NCI-H1048 (cell line): ENCODE measurements around the gene HIVEP3.

ENCODE experiments used
- DNase-seq: peaks from one replicate; lab custom pipeline; 2025; lab: John Stamatoyannopoulos, UW

HIVEP3 gene

GRCh38 chr1:41650028-41650880, 268.5 kb downstream of the HIVEP3 start:
- no peak for DNase-seq

DNA sequence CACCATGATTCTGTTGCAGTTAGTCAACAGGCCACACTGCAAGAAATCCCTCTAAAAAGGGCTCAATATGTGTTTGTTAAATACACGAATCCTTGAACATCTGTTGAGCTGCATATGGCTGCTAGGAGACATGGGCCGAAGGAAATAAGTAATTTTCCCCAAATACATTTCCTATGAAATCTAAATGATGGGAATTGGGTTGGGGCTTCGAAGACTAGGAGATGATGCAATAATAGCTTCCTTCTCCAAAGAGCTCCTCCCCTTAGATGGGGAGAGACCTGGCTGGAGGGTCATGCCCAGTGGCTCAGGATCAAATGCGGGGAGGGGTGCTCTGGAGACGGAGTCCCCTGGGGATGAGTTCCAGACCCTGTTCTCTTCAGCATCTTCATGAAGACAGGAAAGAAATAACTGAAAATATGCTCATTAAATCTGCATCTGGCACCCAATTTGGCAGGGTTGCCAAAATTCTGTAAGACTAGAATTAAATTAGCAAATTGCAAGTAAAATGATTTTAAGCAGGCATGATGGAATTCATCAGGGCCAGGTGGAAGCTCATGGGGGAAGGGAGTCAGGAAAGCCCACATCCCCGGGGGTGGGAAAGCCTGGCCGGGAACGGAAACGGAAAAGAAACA, 269.2 kb downstream of the HIVEP3 start:
- DNase-seq, result no peak

DNA sequence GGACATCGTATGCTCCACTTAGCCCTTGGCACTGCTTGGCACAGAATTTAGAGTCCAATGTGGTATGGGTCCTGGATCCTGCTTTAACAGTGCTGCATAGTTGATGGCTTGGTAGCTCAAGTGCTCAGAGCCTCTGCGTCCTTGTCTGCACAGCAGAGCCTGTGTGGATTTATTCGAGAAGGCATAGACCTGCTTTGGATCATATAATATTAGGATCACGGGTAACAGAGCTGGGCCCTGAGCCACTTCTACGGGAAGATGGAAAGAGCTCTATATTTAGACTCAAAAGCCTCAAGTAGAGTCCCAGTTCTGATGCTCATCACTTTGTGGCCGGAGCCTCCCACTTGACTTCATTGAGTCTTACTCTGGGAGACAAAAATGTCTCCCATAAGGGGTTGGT, 269.9 kb downstream of the HIVEP3 start:
- DNase-seq, result no peak

DNA sequence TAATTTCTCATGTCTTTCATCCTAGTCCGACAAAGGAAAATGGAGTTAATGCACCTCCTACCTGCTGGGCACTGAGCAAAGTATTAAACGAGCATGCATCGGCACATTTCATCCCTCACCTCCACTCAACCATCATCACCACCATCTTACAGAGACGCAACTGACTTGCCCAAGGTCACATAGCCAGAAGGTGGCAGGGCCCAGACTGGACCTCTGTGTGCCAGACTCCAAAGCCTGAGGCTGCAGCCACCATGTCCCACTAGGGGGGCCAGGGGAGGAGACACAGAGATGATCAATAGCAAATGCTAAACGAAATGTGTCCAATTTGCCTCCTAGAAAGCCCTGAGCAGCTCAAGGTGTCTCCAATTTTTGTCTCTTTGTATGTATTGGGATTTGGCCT, 270.5 kb downstream of the HIVEP3 start:
- DNase-seq, result no peak

DNA sequence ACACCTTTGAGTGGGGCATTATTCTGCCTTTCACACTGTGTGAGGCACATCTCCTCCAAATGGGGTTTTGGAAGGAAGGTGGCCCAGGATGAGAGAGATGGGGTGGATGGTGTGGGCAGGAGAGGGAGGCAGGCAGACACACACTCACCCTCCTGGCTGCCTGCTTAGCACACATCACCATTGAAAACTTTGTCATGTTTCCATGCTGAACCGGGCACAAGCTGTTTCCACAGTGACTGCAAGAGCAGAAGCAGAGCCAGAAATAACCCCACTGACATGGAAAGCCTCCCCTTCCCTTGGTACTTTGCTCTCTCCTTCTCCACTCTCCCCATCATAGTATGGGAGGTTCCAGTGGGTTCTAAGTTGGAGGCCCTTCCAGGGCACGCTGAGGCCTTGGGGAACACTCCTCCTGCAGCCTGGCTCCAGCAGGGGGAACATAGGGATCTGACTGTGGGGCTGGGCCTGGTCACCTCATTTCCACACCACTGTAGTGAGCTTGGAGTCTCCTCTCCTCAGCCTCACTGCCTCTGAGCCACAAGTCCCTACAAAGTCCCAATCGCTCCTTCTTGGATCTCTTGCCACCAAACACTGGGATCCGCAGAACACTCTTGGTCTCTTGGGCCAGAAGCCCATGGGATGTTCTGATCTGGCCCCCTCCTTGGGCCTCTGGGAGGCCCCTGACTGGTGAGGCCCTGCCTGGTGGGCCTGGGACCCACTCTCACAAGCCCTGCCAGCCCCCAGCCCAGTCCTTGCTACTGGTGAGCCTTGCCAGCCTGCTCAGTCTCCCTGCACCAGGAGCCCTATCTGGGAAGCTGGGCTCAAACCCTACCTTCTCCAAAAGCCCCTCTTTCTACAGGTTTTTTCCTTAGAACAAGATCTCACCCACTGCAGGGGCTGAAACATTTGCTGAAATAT, 271.2 kb downstream of the HIVEP3 start:
- DNase-seq, result no peak

- no peak for DNase-seq
These were observed 272.5 kb downstream of the HIVEP3 start for GRCh38 chr1:41646186-41646585.

- DNase-seq, result no peak
These were observed 273.7 kb downstream of the HIVEP3 start for GRCh38 chr1:41645062-41645461.

DNA sequence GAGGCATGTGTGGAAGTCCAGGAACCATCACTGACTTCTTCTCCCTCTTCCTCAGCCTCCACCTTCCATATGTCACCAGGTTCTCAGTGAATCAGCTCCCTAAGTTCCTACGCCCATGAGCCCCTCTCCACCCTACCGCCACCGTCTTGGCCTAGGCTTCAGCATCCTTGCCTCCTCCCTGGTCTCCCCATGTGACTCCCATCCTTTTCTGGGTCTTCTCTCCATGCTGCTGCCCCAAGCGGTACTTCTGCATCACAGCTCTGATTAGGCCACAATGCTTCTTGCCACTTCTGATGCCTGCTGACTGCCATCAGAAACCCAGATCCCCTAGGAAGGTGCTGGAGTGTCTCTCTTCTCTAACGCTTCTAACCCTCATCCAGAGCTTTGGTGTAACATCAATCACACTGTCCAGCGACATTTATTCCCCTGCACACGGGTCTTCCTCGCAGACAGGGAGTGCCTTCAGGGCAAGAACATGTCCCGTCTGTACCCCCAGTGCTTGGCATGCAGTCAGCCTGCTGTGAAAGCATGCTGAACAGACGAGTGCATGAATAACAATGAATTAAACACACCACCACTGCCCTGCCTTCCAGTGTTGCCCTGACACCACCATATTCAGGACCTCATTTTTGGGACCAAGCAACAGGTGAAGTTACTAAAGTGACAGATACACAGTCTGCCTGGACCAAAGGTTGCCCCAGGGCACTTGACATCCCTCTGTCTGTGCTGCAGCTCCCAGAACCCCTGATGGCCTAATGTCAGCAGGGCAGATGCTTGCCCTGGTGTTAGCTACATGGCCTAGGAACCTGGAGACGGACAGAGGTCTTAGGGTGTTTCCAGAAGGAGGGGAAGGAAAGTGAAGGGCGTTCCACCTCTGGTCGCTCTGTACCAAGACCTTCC, 275.6 kb downstream of the HIVEP3 start:
- DNase-seq, result no peak

GRCh38 chr1:41641941-41642527, 276.7 kb downstream of the HIVEP3 start:
- no peak for DNase-seq

GRCh38 chr1:41641475-41641814, 277.3 kb downstream of the HIVEP3 start:
- no peak for DNase-seq

GRCh38 chr1:41640756-41641474, 277.8 kb downstream of the HIVEP3 start:
- DNase-seq, result no peak

GRCh38 chr1:41640141-41640751, 278.5 kb downstream of the HIVEP3 start:
- DNase-seq, result no peak

GRCh38 chr1:41639332-41639936, 279.3 kb downstream of the HIVEP3 start:
- no peak for DNase-seq

DNA sequence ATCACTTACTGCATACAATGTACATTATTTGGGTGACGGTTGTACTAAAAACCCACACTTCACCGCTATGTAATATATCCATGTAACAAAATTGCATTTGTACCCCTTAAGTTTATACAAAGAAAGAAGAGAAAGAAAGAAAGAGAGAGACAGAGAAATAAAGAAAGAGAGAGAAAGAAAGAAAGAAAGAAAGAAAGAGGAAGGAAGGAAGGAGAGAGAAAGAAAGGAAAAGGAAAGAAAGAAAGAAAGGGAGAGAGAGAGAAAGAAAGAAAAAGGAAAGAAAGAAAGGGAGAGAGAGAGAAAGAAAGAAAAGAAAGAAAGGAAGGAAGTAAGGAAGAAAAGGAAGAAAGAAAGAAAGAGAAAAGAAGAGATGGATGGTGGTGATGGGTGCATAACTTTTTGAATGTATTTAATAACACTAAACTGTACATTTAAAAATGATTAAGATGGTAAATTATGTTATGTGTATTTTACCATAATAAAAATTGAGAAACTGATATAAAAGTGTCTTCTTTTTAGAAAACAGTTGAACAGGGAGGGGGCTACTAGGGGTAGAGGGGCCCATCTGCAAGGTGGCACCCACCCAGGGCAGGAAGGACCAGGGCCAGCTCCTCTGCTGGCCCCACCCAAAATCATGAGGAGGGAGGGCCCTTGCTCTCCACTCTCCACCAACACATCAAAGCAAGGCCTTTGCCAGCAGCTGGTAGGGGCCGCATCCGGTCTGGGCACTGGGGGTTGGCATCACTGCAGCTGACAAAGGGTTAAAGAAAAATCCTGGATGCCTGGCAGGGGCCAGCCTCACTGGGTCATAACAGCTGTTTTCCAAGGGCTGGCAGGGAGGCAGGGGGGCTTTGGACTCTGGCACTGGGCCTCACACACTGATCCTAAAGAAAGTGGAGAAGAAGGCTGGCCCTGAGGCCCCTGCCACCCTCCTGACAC, 280.4 kb downstream of the HIVEP3 start:
- DNase-seq, result no peak

GRCh38 chr1:41637367-41637766, 281.4 kb downstream of the HIVEP3 start:
- DNase-seq, result no peak

DNA sequence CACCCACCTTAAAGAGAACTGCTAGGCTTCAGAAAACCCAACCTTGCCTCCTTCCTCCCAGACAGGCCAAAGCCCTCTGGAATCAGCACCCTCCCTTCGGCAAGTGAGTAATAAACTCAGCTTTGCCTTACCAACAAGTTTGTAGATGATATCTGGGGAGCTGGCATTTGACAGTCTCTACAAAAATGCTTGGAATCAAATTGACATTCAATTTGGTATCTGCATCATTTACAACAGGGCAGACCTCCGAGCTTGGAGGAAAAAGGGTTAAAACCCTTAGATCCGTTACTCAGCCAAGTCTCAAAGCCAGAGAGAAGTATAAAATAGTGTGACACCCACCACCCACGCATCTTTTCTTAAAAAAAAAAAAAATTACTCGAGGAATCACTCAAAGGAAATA, 285.0 kb downstream of the HIVEP3 start:
- no peak for DNase-seq

GRCh38 chr1:41632781-41633575, 285.7 kb downstream of the HIVEP3 start:
- no peak for DNase-seq

DNA sequence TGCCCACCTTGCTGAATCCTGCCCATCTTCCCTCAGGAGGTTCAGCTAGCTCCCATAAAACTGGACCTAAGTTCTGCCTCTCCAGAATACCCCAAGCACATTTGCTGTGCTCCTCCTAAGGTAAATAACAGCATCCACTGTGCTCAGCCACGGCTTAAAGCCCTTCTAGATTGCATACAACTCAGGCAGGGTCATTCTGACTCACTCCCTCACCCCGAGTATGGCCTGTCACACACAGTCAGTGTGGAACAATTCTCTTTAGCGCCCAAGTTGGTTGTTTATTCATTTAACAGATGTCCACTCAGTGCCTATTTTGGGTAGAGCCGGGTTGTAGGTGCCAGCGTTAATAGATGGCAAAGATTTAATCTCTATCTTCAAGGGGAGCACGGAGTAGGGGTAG, 286.8 kb downstream of the HIVEP3 start:
- no peak for DNase-seq
